ENCODE data around the gene SHC2. TPM values are rescaled to one million over a fixed set of nuclear protein-coding genes. Genes with fewer than 3 reads are reported as not detected.

Gene SHC2
- total RNA-seq, 1 experiment from 2014 or later: 0.18 TPM

DNA sequence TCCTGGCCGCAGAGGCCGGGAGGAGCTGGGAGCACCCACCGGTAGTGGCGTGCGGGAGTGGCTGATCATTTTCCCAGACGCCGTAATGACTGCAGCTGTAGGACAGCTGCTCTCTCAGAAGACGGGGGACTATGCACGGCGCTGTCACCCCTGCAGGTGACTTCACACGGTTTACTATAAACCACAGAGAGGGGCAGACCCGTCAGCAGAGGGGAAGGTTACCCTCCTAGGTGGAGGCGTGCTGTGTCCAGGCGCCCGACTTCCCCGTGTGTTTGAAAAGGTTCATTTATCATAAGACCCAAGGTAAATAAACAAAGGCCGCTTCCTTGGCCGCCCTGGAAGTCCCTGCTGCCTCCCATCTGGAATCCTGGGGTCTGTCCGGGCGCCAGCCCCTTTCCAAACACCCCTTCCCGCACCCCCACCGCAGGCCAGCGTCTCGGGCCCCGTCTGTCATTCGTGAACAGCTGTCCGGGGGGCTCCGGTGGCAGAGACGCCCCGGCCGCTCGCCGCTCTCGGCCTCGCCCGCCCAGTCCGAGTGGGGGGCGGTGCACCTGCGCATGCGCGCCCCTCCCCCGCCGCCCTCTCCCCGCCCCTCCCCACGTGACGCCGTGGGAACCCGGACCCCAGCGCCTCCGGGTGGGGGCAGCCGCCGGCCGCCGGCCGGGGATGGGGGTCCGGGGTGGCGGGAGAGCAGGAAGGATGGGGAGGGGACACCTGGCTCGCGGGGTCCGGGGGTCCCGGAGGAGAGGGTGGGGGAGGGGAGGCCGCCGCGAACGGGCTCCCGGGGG, 915 bp downstream of the SHC2 start:
- intact Hi-C loops (cut with micrococcal nuclease): no loop called here
- peak overlapping the region; percentile 22; the same call in 1 of the 2 replicates for H3K9ac ChIP-seq (ENCODE audit: low read length)
- H3K9me3 ChIP-seq (ENCODE audit: low read length): no peaks in the 10 kb centered on the region
- no peaks in the 10 kb centered on the region for H3K4me1 ChIP-seq (ENCODE audit: insufficient read depth, low read length)
- ATAC-seq (peak; percentile 51), DNase-seq (peak; percentile 23)
- ChIA-PET POLR2A (ENCODE audit: unreplicated experiment) (no interaction called here), CTCF (no interaction called here)
- no peaks in the 10 kb centered on the region for H3K9me2 ChIP-seq (replicated peaks; ENCODE audit: low read length)
- no peak overlapping the region for H3K27ac ChIP-seq (ENCODE audit: low read length)
- no peaks in the 10 kb centered on the region for H3K27me3 ChIP-seq (ENCODE audit: low read length)
- no peaks in the 10 kb centered on the region for H3K36me3 ChIP-seq (ENCODE audit: low read depth, low read length)
- H3K4me3 ChIP-seq (ENCODE audit: low read length): peak overlapping the region; percentile 64
- TF ChIP-seq EZH2 (IDR thresholded peaks at IDR 0.05; ENCODE audit: low read length, unreplicated experiment) (no peak), CTCF (conservative IDR thresholded peaks at IDR 0.05; ENCODE audit: low read depth, low read length) (no peak), EZH2phosphoT487 (IDR thresholded peaks at IDR 0.05; ENCODE audit: borderline replicate concordance, low read length) (no peak)
- peak overlapping the region; percentile 86 for H3K4me2 ChIP-seq (ENCODE audit: low read length)
- H3F3A ChIP-seq (ENCODE audit: low read length, unreplicated experiment): no peaks in the 10 kb centered on the region
- no peaks in the 10 kb centered on the region for H4K20me1 ChIP-seq (ENCODE audit: low read length)
- peak overlapping the region; percentile 79 for H2AFZ ChIP-seq (ENCODE audit: low read length)
- no peaks in the 10 kb centered on the region for H3K79me2 ChIP-seq (ENCODE audit: low read length)
- BruUV-seq (replicated peaks): TSS peak; percentile 81

- Histone ChIP-seq H2AFZ (ENCODE audit: low read length) (no peak overlapping the region), H3K36me3 (ENCODE audit: low read depth, low read length) (no peaks in the 10 kb centered on the region), H3K27ac (ENCODE audit: low read length) (no peak overlapping the region), H3K4me1 (ENCODE audit: insufficient read depth, low read length) (no peaks in the 10 kb centered on the region), H3K9me2 (replicated peaks; ENCODE audit: low read length) (no peaks in the 10 kb centered on the region), H3K4me3 (ENCODE audit: low read length) (no peak overlapping the region), H3K27me3 (ENCODE audit: low read length) (no peaks in the 10 kb centered on the region), H3K9me3 (ENCODE audit: low read length) (no peaks in the 10 kb centered on the region), H3F3A (ENCODE audit: low read length, unreplicated experiment) (no peaks in the 10 kb centered on the region), H3K4me2 (ENCODE audit: low read length) (no peak overlapping the region), H4K20me1 (ENCODE audit: low read length) (no peaks in the 10 kb centered on the region), H3K79me2 (ENCODE audit: low read length) (no peaks in the 10 kb centered on the region), H3K9ac (ENCODE audit: low read length) (no peak overlapping the region)
- ChIA-PET CTCF (no interaction called here), POLR2A (ENCODE audit: unreplicated experiment) (no interaction called here)
- intact Hi-C loops (cut with micrococcal nuclease): no loop called here
- DNase-seq (no peak), ATAC-seq (no peak)
- TF ChIP-seq EZH2phosphoT487 (IDR thresholded peaks at IDR 0.05; ENCODE audit: borderline replicate concordance, low read length) (no peak), CTCF (conservative IDR thresholded peaks at IDR 0.05; ENCODE audit: low read depth, low read length) (no peak), EZH2 (IDR thresholded peaks at IDR 0.05; ENCODE audit: low read length, unreplicated experiment) (no peak)
- no TSS peak for BruUV-seq (replicated peaks)
Observed at GRCh38 chr19:458091-459042, 2.5 kb downstream of the SHC2 start.

All from PC-3 (cell line).